Uterus (tissue), 2 donors: ENCODE data around the gene LAMB3.

Experiments used
- POLR2A ChIP-seq, 2 donors: fragments of 450-650 bp; IDR thresholded peaks; one replicate each; pipeline ENCODE4 v1.6.1; 2016; ENCODE audit warnings: antibody characterized with exemption in 2 of 2, mild to moderate bottlenecking in 1 of 2, moderate library complexity in 1 of 2
- TF ChIP-seq, protein P1 (sequence below), 4 experiments: fragments of 200-600 bp in 2 of 4; fragments of 450-650 bp in 2 of 4; sonication (generic) in 2 of 4; IDR thresholded peaks; one replicate each; pipeline ENCODE4 v1.5.1; 2016 to 2019; ENCODE audit warnings: antibody characterized with exemption in 4 of 4, mild to moderate bottlenecking in 2 of 4, moderate library complexity in 1 of 4

DNA sequence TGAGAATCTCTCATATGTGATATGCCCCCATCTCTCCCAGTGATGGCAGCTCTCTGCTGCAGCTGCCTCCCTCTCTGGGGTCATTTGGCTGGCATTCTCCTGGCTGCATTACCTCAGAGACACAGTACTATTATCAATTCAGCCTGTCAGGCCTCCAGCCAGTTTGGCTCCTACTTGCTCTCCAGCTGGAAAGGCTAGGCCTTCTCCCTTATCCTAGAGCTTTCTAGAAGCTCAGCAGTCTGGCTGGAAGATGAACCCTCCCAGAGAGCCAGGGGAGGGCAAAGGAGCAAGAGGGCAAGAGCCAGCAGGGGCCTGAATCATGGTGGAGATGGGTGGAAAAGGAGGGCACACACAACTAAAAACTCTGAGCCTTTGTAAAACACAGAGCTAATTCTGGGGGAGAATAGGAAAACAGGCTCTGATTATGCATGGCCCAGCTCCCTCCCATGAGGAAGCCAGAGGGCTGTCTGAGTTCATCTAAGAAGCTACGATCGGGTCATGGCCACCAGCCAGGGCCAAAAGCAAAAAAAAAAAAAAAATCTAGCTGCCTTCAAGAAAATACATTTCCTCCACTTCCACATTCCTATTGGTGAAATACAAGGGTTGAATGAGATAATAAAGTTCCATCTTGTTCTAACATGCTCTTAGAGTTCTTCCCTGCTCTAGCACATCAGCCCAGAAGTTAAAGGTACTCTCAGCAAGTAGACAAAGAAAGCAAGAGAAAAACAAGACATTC, 8.8 kb downstream of the LAMB3 start:
- TF ChIP-seq, protein P1, sequence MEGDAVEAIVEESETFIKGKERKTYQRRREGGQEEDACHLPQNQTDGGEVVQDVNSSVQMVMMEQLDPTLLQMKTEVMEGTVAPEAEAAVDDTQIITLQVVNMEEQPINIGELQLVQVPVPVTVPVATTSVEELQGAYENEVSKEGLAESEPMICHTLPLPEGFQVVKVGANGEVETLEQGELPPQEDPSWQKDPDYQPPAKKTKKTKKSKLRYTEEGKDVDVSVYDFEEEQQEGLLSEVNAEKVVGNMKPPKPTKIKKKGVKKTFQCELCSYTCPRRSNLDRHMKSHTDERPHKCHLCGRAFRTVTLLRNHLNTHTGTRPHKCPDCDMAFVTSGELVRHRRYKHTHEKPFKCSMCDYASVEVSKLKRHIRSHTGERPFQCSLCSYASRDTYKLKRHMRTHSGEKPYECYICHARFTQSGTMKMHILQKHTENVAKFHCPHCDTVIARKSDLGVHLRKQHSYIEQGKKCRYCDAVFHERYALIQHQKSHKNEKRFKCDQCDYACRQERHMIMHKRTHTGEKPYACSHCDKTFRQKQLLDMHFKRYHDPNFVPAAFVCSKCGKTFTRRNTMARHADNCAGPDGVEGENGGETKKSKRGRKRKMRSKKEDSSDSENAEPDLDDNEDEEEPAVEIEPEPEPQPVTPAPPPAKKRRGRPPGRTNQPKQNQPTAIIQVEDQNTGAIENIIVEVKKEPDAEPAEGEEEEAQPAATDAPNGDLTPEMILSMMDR (IDR thresholded peaks at IDR 0.05), result no peak
- TF ChIP-seq POLR2A (IDR thresholded peaks at IDR 0.05), result no peak
